Endothelial cell of hepatic sinusoid (primary cell): Measurements from ENCODE around the gene GRIN2C.
"Not testable (repeated sequence)": the region's sequence is repeated elsewhere in the genome, so short reads cannot be mapped to it uniquely, and the experiment has no call there.

Source experiments
- in situ Hi-C: cut with HindIII; loops from 2 replicates; pipeline ENCODE4 v1.10.0; 2017; ENCODE audit warnings: low sequenced_read_pairs

GRIN2C gene

DNA sequence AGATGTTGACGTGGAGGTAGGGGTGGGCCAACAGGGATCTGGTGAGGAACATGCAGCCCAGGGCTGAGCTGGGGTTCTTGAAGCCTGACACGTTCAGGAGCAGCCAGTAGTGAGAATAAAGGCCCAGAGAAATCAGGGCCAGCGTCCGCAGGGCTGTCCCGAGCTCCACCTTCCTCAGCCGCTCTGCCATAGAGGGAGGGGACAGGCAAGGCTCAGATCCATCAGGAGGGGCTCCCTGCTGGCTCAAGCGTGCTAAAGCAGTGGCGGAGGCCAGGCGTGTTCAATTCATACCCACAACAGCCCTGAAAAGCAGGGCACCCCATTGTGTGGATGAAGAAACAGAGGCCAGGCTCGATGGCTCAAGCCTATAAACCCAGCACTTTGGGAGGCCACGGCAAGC lies 21.4 kb upstream of the GRIN2C start:
- in situ Hi-C loops = no loop called here

DNA sequence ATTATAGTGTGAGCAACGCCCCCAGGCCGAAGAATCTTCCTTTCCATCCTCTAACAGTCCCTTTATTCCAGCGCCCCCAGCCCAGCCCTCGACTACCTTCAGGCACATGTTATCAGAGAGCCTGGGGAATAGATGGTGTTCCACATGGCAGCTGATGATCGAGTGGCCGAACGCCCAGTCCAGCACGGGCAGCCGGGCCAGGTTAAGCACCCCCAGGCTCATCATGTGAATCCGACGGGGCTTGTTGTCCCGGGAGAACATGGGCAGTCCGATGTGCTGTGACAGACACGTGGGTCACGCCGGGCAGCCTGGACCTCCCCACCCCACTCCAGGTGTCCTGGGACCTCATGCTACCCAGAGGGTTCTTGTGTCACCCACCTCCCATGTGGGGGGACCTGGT lies 19.6 kb upstream of the GRIN2C start:
- in situ Hi-C loops = no loop called here

DNA sequence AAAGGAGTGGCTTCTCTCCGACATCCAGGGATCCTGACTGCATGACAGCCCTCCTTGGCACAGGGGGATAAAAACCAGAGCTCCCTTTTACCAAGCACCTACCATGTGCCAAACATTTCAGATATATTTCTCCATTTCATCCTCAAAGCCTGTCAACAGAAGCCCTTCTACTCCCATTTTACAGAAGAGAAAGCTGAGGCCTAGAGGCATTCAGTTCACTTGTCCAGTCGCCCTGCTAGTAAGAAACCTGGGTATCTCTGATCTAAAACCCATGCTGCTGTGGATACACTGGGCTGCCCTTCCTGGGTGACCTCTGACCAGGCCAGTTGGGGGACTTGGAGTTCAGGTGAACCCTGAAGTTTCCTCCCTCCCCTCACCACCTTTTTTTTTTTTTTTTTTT lies 19.0 kb upstream of the GRIN2C start:
- in situ Hi-C loops = no loop called here

DNA sequence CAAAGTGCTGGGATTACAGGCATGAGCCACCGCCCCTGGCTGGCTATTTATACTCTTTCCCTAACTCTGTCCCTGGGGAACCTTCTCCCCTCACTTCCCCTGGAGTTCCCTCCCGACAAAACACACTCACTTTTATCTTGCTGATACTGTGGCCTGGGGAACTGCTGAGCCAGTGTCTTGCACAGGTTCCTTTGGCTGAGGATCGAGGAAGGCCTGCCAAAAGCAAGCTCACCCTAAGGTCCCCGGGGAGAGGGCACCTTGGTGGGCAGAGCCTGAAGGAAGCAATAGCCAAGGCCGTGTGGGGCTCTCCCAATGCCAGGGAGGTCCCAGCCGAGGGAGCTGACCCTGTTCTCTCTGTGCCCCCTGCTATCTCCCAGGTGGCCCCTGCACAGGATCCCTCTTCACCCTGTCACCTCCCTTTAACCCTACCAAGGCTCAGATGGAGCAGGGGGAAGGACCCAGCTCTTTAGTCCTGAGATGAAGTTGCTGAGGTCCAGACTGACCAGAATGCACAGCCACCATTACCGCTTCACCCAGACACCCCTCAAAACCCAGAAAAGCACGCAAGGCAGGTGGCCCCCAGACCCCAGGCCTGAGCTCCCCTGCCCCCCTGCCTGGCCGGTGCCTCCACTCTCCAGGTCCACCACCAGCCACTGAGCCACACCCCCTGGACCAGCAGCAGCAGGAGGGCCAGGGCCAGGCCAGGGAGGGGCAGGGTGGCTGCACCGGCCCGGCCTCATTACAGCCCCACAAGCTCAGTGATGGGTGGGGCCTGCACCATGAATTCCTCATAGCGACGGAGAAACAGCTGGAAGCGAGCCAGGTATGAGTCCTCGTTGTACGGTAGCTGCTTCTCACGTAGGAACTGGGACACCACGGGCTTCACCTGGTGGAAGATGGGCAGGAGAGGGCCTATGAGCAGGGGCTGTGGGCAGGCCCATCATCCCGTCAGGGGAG lies 18.2 kb upstream of the GRIN2C start:
- in situ Hi-C loops = no loop called here

DNA sequence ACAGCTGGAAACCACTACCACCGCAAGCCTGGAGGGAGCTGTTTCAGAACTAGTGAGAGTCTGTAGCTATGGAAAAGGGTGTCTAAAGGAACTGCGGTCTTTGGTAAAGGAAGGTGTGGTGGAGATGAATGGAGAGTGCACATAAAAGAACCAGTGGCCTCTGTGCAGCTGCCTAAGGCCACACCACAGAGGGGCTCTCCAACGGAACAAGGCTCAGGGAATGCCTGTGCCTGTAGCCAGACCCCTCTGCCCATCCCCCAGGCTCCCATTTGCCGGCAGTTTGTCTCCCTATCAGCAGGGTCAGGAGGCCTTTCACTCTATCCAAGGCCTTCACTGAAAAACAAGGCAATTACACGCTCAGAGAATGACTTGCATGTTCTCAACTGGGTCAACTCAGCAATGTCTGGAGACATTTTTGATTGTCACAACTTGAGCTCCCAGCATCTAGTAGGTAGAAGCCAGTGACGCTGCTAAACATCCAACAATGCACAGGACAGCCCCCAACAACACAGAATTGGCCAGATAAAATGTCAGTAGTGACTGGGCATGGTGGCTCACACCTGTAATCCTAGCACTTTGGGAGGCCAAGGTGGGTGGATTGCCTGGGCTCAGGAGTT lies 16.4 kb upstream of the GRIN2C start:
- in situ Hi-C loops = no loop called here

DNA sequence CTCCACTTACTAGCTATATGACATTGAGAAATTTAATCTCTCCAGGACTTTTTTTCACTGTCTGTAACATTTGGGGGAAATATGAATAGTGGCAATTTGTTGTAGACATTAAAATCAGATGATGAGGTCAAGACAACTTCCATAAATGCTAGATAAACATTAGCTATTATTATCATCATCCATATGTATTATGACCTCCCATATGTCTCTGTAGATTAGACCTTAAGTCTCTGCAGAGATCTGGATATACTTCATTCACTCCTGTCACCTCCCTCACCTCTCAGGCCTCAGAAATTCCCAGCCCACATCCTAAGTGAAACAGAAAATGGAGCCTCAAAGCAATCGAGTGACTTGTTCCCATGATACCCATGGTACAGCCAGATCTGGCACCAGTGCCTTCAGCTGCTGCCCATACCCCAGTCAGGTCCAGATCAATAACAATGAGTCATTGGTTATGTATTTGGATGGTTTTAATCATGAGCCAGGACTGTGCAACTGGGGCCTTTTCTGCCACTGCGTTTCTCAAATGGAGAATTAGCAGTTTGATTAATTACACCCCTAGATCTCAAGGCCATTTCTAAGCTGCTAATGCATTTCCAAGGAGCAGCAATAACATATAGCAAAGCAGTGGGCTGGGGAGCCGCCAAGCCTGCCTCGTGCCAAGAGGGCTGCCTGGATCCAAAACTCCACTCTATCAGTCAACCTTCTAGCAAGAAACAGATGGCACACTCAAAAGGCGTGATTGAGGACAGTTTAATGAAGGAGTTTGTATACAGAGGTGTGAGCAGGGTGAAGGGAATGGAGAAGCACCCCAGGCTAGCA lies 15.7 kb upstream of the GRIN2C start:
- in situ Hi-C loops = no loop called here

DNA sequence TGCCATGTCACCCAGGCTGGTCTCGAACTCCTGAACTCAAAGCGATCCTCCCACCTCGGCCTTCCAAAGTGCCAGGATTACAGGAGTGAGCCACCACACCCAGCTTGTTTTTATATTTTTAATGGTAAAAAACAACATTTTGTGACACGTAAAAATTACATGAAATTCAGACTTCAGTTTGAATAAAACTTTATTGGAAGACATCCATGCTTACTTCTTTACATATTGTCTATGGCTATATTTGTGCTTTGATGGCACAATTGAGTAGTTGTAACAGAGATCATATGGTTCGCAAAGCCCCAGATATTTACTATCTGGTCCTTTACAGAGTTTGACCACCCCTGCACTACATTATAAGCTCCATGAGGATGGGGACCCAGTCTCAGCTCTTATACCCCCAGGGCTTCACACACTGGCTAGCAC lies 14.9 kb upstream of the GRIN2C start:
- in situ Hi-C loops = no loop called here

DNA sequence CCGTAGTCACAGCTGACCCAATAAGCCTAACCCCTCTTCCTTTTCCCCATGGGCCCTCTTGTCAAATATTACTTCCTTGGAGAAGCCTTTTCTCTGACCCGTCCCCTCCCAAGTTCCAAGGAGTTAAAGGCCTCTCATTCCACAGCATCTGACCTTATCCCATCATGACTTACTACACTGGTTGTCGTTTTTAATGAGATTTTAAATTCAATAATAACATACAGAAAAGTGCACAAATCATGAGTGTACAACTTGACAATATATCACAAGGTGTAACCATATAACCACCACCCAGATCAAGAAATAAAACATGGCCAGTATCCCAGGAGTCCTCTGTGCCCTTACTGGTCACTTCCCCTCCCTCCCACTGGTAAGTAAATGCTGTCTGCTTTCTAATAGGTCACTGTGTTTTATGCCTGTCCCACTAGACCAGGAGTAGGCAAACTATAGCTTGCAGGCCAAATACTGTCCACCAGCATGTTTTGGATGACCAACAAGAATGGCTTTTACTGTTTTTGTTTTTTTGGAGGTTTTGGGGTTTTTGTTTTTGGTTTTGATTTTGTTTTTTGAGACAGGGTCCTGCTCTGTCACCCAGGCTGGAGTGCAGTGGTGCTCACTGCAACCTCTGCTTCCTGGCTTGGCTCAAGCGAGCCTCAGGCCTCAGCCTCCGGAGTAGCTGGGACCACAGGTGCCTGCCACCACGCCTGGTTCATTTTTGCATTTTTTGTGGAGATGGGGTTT lies 14.4 kb upstream of the GRIN2C start:
- in situ Hi-C loops = no loop called here

DNA sequence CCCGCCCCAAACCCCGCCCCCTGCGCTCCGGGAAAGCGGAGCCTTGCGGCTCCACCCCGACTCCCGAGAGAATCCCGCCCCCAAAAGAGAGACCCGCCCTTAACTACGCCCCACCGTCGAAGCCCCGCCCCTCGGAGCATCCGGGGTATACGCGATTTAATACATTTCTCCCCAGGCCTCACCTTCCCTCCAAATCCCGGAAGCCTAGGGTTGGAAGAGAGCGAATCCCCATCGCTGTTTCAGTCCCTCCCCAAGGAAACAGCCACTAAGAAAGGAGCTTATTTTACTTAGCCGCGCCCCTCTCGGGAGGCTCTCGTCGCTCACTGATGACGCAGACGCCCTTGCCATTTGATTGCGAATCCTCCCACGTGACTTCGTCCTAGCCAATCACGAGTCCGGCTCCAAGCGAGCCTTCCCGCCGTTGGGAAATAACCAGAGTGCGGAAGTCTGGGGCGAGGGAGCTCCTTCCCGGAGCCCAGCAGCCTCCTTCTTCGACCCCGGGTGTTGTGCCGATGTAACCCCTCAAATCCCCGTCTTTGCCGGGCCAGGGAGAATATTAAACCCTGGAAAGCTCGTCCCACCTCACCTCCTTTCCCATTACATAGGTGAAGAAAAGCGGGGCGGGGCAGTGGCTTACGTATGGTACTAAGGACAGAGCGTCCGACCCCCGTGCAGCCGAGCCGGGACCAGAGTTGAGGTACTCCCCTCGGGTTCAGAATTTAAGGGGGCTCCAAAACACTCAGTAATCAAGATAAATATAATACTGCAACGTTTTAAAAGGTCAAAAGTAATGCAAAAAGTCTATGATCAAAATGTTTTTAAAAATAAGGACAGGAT lies 13.6 kb upstream of the GRIN2C start:
- in situ Hi-C loops = no loop called here

DNA sequence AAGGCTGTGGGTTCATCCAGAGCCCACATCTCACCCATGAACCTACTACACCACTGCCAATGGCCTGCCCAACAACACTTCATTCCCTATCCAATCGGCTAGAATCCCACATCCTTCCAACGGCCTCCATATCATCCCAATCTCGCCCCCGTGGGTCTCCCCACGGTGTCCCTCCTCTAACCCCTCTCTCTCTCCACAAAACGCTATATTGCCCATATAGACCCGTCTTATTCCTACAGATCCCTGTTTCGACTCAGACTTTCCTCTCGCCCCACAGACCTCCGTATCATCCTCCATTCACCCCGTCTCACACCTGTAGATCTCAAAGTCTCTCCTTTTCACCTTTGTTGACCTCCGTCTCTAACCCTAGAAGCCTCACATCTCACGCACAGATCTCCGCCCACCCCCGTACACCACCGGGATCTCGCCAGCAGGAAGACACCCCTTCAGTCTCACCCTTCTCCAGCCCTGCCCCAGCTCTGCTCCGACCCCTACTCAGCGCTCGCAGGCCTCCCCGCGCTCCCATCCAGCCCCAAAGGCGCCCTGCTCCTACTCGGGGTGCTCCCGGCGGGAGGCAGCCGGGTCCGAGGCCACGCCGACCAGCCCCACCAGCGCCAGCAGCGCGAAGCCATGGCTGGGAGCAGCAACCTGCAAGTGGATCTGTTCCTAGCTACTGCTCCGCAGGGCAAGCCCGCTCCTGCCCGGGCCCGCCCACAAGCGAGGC lies 12.8 kb upstream of the GRIN2C start, which contains the start of gene FDXR:
Gene FDXR, minus strand, starts transcription at position 682 of the 724 bp plus-strand sequence. Its CDS starts 50 bp downstream, at position 632.
- in situ Hi-C loops = no loop called here

DNA sequence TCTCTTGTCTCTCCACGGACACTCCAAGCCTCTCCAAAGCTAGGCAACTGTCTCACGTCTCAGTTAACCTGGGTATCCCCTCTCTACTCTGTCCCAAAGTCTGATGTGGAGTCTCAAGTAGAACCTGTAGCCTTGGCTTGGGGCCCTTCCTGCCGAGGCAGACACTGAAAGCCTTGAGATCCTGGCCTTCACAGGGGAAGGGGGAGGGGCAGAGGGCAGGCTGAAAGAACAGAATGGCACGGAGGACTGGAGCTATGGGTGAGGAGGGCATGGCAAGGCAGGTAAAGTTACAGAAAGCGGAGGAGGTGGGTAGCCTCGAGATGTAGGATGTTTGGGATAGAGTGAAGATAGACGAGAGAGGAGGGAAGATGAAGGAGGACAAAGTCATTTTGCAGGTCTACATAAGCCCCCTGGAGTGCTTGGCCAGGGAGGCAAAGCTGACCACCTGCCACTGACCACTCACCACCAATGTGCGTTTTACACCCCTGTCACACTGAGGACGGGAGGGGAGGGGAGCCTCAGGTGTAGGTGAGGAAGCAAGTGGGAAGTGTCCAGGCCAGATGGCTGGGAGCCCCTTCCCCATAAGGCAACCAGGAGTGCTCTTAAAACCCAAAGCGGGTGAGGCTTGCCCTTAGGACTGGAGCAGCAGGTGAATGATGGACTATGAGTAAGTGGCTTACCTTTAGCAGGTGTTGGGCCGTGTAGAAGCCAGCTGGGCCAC lies 11.8 kb upstream of the GRIN2C start:
- in situ Hi-C loops = no loop called here

DNA sequence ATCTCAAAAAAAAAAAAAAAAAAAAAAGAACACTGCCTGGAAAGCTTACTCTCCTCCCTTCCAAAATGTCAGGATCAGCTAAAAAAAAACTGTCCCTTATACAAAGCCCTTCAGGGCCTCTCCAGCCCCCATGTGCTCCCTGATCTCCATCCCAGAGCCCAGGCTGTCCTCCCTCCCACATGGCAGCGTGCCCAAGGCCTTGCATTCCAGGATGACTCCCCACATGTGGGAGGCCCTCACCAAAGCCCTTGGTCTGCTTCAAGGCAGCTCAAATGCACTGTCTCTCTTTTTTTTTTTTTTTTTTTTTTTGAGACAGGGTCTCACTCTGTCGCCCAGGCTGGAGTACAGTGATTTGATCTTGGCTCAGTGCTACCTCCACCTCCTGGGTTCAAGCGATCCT lies 10.8 kb upstream of the GRIN2C start:
- in situ Hi-C loops = no loop called here

DNA sequence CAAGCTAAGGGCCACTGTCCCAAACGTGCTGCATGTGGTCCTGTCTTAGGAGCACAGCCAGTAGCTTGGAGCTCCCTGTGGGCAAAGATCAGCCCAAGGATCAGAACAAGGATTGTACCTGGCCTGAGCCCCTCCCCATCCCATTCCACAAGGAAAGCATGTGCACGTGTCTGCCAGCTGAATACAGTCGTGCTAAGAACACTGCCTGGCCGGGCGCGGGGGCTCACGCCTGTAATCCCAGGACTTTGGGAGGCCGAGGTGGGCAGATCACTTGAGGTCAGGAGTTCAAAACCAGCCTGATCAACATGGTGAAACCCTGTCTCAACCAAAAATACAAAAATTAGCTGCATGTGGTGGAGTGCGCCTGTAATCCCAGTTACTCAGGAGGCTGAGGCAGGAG lies 10.3 kb upstream of the GRIN2C start:
- in situ Hi-C loops = not testable (repeated sequence)

DNA sequence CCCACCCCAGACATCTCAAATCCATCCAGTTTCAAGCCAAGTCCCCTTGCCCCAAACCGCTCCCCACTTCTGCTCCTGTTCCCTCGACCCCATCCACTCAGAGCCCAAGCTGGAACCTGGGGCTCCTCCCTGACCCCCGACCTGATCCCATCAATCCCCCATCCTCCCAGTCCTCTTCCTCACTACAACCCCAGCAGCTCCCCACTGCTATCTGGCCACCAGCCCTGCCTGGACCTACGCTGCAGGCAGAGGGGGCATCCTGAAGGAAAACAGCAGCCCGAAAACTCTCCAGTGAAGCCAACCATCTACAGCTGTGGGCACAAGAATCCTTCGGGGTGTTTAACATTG lies 9.2 kb upstream of the GRIN2C start:
- in situ Hi-C loops = no loop called here

DNA sequence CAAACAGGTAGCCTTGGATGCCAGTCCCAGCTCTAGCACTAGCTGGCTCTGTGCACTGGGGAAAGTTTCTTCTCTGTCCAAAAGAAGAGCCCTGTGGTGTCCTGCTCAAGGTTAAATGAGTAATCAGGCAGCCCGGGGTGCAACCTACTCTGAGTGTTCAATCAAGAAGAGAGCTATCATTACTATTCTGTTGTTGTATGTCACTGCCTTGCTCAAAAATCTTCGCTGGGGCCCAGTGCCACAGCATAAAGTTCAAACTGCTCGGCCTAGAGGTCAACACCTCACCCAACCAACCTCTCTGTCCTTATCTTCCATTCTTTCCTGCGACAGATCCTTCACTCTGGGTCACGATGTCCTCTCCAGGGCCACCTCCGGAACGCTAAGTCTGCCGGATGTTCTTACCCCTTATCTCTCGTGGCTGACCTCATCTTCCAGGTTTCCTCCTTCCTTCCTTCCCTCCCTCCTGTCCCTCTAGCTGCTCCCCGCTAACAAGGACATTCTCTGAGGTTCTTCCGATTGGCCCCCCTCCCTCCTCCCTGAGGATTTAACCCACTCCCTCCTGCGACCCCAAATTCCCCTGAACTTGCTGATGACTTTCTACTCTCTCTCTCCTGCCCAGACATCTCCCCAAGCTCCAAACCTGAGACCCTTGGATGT lies 8.7 kb upstream of the GRIN2C start:
- in situ Hi-C loops = no loop called here

DNA sequence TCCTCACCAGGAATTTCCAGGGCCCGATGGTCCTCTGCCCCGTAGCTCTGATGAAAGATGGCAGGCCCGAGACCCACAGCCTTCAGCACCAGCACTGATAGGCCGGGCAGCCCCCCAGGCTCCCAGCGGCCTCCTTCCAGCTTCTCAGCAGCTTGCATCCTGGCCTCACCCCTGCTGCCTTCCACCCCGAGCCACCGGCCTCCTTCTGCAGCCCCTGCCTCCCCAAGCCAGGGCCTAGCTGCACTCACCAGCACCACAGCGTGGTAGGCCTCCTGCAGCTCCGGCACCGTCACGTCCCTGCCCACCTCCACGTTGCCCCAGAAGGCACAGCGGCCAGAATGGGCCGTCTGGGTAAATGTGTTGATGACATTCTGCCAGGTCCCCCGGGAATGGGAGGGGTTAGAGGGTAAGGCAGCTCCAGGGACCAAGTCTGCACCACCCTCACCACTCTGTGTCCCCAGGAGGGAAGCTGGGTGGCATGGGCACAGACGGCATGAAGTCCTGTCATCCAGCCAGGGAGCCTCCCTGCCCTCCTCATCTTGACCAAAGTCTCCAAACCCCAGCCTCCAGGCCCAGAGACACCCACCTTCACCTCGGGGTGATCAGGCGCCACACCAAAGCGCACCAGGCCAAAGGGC lies 6.6 kb upstream of the GRIN2C start:
- in situ Hi-C loops = no loop called here

DNA sequence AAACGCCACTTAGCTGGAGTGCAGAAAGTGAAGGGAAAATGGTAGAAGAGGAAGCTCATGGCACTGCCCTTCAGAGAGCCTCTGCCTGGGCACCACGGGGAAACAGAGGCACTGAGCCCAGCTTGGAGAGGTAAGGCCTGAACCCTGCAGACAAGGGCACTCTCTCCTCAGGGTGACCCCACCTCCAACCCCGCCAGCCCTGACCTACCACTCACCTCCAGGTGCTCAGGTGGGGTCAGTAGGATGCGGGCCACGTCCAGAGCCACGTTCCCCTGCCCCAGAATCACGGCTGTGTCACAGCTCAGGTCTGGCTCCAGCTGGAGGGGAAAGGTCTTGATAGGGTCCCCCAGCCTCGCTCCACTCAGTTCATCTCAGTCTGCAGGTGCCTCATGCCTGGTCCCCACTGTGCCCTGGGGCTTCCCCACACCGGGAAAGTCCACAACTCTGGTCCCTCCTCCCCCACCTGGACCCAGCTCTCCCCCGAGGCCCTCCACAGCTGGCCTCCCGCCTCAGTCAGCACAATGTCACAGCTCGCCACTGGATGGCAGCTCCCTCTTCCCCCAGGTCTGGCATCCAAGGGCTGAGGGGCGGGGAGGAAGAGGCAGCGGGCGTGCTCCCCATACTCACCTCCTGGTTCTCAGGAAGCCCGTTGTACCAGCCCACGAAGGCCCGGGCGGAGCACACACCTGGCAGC lies 6.0 kb upstream of the GRIN2C start:
- in situ Hi-C loops = no loop called here
